GM10248 (cell line): ENCODE measurements around the gene ALKBH7.

Experiments
- CTCF ChIA-PET: fragments of 300-600 bp; sonication (Branson Sonifier 250); formaldehyde crosslinking; extraction: SDS; loops from one replicate; lab custom pipeline; 2021; ENCODE audit warnings: antibody characterized with exemption; lab: Yijun Ruan, JAX
- POLR2A ChIA-PET: fragments of 350-650 bp; sonication (Branson Sonifier 250); formaldehyde crosslinking; extraction: SDS; loops from one replicate; lab custom pipeline; 2020; ENCODE audit warnings: antibody characterized with exemption; lab: Yijun Ruan, JAX
- DNase-seq: peaks from one replicate; pipeline ENCODE4 v3.0.0; 2012; ENCODE audit errors: extremely low spot score
- TF ChIP-seq, protein P1 (sequence below): IDR thresholded peaks from 2 replicates; pipeline ENCODE4 v1.5.1; 2012; ENCODE audit warnings: mild to moderate bottlenecking, low read depth; ENCODE audit errors: extremely low read depth, missing control alignments, control extremely low read depth

Gene ALKBH7

DNA sequence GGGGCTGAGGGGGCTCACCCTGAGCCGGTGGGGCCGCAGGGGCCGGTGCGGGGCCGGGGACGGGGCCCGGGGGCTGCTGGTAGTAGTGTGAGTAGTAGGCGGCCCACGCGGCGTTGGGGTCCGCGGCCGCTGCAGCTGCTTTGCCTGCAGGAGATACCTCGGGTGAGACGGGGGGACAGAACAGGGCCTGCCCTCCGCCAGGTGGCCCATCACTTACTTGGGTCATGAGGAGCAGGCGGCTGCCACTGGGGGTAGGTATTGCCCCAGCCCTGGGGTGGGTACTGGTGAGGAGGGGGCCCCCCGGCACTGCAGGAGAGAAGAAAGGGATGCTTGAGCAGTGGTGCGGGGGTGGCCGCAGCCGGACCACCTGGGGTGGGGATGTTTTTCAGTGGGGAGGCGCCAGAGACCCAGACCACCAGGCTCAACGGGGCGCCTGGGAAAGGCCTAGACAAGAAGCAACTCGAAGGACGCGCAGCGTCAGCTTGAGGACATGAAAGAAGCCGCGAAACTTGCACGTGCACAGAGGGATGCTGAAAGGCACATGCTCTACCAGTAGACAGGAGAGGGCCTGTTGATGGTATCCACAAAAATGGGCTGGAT, 43.1 kb downstream of the ALKBH7 start:
- DNase-seq: no peak
- ChIA-PET POLR2A (no interaction called here), CTCF (no interaction called here)
- TF ChIP-seq, protein P1, sequence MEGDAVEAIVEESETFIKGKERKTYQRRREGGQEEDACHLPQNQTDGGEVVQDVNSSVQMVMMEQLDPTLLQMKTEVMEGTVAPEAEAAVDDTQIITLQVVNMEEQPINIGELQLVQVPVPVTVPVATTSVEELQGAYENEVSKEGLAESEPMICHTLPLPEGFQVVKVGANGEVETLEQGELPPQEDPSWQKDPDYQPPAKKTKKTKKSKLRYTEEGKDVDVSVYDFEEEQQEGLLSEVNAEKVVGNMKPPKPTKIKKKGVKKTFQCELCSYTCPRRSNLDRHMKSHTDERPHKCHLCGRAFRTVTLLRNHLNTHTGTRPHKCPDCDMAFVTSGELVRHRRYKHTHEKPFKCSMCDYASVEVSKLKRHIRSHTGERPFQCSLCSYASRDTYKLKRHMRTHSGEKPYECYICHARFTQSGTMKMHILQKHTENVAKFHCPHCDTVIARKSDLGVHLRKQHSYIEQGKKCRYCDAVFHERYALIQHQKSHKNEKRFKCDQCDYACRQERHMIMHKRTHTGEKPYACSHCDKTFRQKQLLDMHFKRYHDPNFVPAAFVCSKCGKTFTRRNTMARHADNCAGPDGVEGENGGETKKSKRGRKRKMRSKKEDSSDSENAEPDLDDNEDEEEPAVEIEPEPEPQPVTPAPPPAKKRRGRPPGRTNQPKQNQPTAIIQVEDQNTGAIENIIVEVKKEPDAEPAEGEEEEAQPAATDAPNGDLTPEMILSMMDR: no peak

DNA sequence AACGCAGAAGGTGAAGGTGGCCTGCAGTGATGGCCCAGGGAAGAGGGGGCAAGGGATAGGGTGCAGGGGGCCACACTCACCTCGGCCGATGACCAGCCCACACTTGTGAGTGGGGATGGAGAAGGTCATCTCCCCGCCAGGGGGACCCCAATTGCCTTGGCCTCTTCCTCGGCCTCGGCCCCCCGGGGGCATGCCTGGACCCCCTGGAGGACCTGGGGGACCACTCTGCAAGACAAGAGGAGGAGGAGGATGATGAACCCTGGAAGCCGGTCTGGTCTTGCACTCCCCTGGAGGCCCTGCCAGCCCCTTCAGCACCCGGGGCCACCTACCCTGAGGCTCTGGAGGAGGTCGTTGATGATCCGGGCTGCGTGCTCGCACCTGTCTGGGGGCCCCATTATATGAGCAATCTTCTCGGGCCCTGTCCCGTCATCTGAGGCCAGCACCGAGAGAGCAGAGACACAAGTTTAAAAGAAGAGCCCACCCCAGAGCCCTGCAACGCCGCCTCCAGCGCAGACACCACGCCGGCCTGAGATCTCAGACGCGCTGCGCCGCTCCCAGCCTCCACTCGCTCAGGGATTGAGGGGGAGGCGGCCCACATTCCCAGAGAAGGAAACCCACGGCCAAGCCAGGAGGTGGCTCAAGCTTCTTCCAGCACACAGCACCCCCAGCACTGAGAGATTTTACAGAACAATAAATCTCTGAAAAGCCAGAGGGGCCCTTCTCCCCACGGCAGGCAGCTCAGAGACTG, 44.2 kb downstream of the ALKBH7 start:
- CTCF ChIA-PET: no interaction called here
- no peak for DNase-seq
- POLR2A ChIA-PET: no interaction called here
- TF ChIP-seq, protein P1: no peak

DNA sequence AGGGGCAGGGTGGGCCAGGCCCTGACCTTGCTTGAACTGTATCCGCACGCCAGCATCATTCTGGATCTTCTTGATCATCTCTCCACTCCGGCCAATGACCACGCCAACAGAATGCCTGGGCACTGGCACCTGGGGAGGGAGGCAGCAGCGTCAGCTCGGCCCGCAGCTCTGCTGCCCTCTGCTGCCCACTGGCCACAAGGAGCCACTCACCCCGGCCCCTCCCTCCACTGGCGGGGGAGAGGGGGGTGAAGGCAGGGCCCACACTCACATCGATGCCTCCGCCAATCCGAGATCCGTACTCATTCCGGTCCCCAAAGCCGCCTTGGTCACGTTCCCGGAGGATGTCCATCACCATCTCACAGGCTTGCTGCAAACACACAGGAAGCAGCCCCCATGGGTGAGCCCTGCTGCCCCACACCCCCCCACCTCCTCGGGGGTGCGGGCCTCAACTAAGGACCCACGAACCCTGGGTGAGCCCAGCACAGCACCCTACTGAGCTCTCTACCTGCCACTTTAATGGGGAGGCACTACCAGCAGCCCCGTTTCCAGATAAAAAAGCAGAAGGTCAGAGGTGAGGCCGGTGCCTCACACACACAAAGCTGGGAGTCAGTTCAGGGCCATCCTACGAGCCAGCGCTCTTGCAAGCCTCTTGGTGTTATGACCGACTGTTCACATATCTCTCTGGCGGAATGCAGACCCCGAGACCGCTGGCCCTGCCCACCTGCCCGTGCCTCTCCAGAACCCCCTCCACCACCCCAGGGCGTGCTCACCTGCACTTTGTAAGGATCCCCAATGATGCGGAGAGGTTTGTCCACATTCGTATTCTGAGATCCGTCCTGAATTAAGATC, 45.3 kb downstream of the ALKBH7 start:
- CTCF ChIA-PET: no interaction called here
- POLR2A ChIA-PET: no interaction called here
- TF ChIP-seq, protein P1: no peak
- DNase-seq: no peak

DNA sequence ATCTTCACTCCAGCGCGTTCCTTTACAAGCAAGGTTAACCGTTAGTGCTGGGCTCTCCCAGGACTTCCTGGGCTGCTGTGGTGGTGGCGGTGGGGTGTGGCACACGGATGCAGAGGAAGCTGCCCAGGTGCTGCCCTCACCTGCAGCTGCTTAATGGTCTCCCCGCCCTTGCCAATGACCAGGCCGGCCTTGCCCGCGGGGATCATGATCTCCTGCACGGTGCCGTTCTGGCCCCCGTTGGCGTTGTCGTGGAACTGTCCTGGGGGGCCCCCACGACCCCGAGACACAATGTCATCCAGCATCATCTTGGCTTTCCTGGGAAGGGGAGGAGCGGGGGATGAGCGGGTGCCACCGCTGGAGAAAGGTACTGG, 46.0 kb downstream of the ALKBH7 start:
- TF ChIP-seq, protein P1: no peak
- POLR2A ChIA-PET: no interaction called here
- CTCF ChIA-PET: no interaction called here
- no peak for DNase-seq

DNA sequence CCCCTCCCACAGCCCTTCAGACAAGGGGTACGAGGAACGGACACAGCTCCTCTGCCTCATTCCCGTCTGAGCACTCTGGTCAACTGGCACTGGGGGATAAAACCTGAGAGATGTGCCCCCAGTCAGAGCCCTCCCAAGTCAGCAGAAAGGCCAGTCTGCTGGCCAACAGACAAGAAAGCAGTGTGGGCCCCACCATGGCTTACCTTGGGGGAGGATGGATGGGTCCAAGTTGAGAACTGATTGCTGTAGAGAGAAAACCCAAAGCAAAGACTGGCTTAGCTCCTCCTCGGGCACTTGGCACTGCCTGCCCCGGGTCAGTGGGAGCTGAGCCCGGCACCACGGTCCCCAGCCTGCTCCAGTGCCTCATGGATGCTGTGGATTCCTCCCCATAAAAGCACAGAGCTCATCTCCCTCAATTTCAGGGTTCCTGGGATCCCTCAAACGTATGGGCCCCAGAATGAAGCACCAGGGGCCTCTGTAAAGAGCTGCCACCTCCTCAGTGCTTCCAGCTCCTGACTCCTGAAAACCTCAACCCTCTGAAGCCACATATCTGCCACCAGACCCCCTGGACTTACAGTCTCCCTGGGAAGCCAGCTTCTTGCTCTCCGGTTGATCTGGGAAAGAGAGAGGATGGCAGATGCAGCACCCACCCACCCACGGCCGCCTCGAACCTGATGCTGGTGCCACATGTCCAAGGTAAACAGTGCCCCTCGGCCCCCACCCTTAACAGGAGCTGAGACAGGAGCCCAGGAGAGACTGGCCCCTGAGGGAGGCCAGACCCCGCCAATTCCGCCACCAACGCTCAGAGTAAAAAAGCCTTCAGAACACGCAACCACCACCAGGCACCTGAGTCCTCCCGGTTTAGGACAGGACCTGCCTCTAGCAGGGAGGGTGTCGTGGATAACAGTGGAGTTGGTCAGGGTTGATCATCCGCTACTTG, 48.8 kb downstream of the ALKBH7 start:
- TF ChIP-seq, protein P1: no peak
- ChIA-PET CTCF (interaction anchor here (0.9 to 1.2 kb wide), 4 partner anchors 11 to 442 kb away, joined by 3 to 4 read pairs (median 4); partner anchors contain the start of gene DENND1C), POLR2A (interaction anchor here (1.4 kb wide), 1 partner anchor 95 kb away, joined by 3 read pairs; no protein-coding TSS in a partner anchor)
- no peak for DNase-seq
